Measurements from ENCODE around the gene CMTM5. TPM values are rescaled to one million over a fixed set of nuclear protein-coding genes. Genes with fewer than 3 reads are reported as not detected.

CMTM5 gene
- total RNA-seq, 2 donors from 2014 or later = 0.40 to 1.4 TPM

DNA sequence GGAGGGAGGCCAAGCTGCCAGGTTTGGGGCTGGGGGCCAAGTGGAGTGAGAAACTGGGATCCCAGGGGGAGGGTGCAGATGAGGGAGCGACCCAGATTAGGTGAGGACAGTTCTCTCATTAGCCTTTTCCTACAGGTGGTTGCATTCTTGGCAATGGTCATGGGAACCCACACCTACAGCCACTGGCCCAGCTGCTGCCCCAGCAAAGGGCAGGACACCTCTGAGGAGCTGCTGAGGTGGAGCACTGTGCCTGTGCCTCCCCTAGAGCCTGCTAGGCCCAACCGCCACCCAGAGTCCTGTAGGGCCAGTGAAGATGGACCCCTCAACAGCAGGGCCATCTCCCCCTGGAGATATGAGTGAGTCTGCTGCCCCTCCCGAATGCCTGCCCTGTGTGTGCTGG is 3.8 kb upstream of the CMTM5 start:
- no peak overlapping the region for H3K4me3 ChIP-seq (ENCODE audit: low read length)
- H3K9ac ChIP-seq (ENCODE audit: extremely low read depth, low read length, poor library complexity, severe bottlenecking) = no peak overlapping the region
- peaks cover 46% of the 10 kb centered on the region for H3K27me3 Mint-ChIP-seq (ENCODE audit: insufficient read depth)
- H3K27ac ChIP-seq (ENCODE audit: low read depth, low read length) = no peak overlapping the region
- TF ChIP-seq, protein P1, sequence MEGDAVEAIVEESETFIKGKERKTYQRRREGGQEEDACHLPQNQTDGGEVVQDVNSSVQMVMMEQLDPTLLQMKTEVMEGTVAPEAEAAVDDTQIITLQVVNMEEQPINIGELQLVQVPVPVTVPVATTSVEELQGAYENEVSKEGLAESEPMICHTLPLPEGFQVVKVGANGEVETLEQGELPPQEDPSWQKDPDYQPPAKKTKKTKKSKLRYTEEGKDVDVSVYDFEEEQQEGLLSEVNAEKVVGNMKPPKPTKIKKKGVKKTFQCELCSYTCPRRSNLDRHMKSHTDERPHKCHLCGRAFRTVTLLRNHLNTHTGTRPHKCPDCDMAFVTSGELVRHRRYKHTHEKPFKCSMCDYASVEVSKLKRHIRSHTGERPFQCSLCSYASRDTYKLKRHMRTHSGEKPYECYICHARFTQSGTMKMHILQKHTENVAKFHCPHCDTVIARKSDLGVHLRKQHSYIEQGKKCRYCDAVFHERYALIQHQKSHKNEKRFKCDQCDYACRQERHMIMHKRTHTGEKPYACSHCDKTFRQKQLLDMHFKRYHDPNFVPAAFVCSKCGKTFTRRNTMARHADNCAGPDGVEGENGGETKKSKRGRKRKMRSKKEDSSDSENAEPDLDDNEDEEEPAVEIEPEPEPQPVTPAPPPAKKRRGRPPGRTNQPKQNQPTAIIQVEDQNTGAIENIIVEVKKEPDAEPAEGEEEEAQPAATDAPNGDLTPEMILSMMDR (conservative IDR thresholded peaks at IDR 0.05) = no peak
- no peak overlapping the region for H3K4me3 Mint-ChIP-seq
- no peaks in the 10 kb centered on the region for H3K9me3 ChIP-seq (ENCODE audit: control insufficient read depth, low read length)
- H3K4me1 ChIP-seq (ENCODE audit: control insufficient read depth, insufficient read depth, low read length) = no peaks in the 10 kb centered on the region
- no peak for DNase-seq
- no peaks in the 10 kb centered on the region for H3K9me3 Mint-ChIP-seq
- H3K4me1 Mint-ChIP-seq = peaks cover 4% of the 10 kb centered on the region
- peaks cover 7% of the 10 kb centered on the region for H3K27me3 ChIP-seq (ENCODE audit: control insufficient read depth, insufficient read depth, low read length, poor library complexity, severe bottlenecking)
- H3K36me3 Mint-ChIP-seq (ENCODE audit: low read depth) = no peaks in the 10 kb centered on the region
- no peaks in the 10 kb centered on the region for H3K36me3 ChIP-seq (ENCODE audit: control insufficient read depth, insufficient read depth, low read length)
- no peak overlapping the region for H3K27ac Mint-ChIP-seq
- WGBS, 2 experiments (ENCODE audit: insufficient coverage in 1 of 2, insufficient read length in 1 of 2) = 84 to 100% methylated on average over 2 to 3 of the region's 3 CpGs

DNA sequence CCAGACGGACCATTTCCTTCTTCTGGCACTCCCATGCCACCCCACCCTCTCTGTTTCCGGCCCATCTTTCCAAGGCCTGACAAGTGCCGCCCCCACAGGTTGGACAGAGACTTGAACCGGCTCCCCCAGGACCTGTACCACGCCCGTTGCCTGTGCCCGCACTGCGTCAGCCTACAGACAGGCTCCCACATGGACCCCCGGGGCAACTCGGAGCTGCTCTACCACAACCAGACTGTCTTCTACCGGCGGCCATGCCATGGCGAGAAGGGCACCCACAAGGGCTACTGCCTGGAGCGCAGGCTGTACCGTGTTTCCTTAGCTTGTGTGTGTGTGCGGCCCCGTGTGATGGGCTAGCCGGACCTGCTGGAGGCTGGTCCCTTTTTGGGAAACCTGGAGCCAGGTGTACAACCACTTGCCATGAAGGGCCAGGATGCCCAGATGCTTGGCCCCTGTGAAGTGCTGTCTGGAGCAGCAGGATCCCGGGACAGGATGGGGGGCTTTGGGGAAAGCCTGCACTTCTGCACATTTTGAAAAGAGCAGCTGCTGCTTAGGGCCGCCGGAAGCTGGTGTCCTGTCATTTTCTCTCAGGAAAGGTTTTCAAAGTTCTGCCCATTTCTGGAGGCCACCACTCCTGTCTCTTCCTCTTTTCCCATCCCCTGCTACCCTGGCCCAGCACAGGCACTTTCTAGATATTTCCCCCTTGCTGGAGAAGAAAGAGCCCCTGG is 1.2 kb upstream of the CMTM5 start:
- no peak overlapping the region for H3K4me3 Mint-ChIP-seq
- no peak overlapping the region for H3K4me3 ChIP-seq (ENCODE audit: low read length)
- no peaks in the 10 kb centered on the region for H3K4me1 Mint-ChIP-seq
- DNase-seq = no peak
- H3K27ac Mint-ChIP-seq = no peak overlapping the region
- H3K9ac ChIP-seq (ENCODE audit: extremely low read depth, low read length, poor library complexity, severe bottlenecking) = no peak overlapping the region
- no peaks in the 10 kb centered on the region for H3K9me3 Mint-ChIP-seq
- no peaks in the 10 kb centered on the region for H3K36me3 ChIP-seq (ENCODE audit: control insufficient read depth, insufficient read depth, low read length)
- TF ChIP-seq, protein P1 (conservative IDR thresholded peaks at IDR 0.05) = no peak
- H3K36me3 Mint-ChIP-seq (ENCODE audit: low read depth) = no peaks in the 10 kb centered on the region
- WGBS, 2 experiments (ENCODE audit: insufficient coverage in 1 of 2, insufficient read length in 1 of 2) = 91 to 94% methylated on average over 16 to 21 of the region's 21 CpGs
- no peaks in the 10 kb centered on the region for H3K9me3 ChIP-seq (ENCODE audit: control insufficient read depth, low read length)
- H3K4me1 ChIP-seq (ENCODE audit: control insufficient read depth, insufficient read depth, low read length) = no peaks in the 10 kb centered on the region
- H3K27me3 ChIP-seq (ENCODE audit: control insufficient read depth, insufficient read depth, low read length, poor library complexity, severe bottlenecking) = no peaks in the 10 kb centered on the region
- H3K27me3 Mint-ChIP-seq (ENCODE audit: insufficient read depth) = peaks cover 46% of the 10 kb centered on the region
- no peak overlapping the region for H3K27ac ChIP-seq (ENCODE audit: low read depth, low read length)

DNA sequence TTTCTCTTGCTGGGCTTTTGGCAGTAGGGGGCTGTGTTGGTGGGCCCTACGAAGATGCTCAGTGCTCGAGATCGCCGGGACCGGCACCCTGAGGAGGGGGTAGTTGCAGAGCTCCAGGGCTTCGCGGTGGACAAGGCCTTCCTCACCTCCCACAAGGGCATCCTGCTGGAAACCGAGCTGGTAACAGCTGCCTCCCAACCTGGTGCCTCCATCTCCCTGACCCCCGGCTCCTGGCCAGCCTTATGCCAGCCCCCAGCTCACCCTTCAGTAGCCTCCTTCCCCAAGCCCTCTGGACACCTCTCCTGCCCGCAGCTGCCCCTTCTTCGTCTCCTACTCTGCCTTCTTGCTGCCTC is 328 bp downstream of the CMTM5 start:
- H3K9me3 Mint-ChIP-seq = no peaks in the 10 kb centered on the region
- no peak overlapping the region for H3K27ac Mint-ChIP-seq
- no peaks in the 10 kb centered on the region for H3K36me3 Mint-ChIP-seq (ENCODE audit: low read depth)
- WGBS, 2 experiments (ENCODE audit: insufficient coverage in 1 of 2, insufficient read length in 1 of 2) = 74 to 85% methylated on average over 5 to 11 of the region's 11 CpGs
- H3K9me3 ChIP-seq (ENCODE audit: control insufficient read depth, low read length) = no peaks in the 10 kb centered on the region
- H3K27ac ChIP-seq (ENCODE audit: low read depth, low read length) = no peak overlapping the region
- H3K4me3 Mint-ChIP-seq = no peak overlapping the region
- no peak overlapping the region for H3K9ac ChIP-seq (ENCODE audit: extremely low read depth, low read length, poor library complexity, severe bottlenecking)
- H3K36me3 ChIP-seq (ENCODE audit: control insufficient read depth, insufficient read depth, low read length) = no peaks in the 10 kb centered on the region
- H3K4me1 ChIP-seq (ENCODE audit: control insufficient read depth, insufficient read depth, low read length) = no peaks in the 10 kb centered on the region
- H3K4me3 ChIP-seq (ENCODE audit: low read length) = no peak overlapping the region
- H3K27me3 ChIP-seq (ENCODE audit: control insufficient read depth, insufficient read depth, low read length, poor library complexity, severe bottlenecking) = no peaks in the 10 kb centered on the region
- no peaks in the 10 kb centered on the region for H3K4me1 Mint-ChIP-seq
- H3K27me3 Mint-ChIP-seq (ENCODE audit: insufficient read depth) = peaks cover 45% of the 10 kb centered on the region
- TF ChIP-seq, protein P1 (conservative IDR thresholded peaks at IDR 0.05) = no peak
- DNase-seq = no peak
